ENCODE data around the gene VPS13D.
"Not testable (repeated sequence)": the region's sequence is repeated elsewhere in the genome, so short reads cannot be mapped to it uniquely, and the experiment has no call there.

VPS13D gene

DNA sequence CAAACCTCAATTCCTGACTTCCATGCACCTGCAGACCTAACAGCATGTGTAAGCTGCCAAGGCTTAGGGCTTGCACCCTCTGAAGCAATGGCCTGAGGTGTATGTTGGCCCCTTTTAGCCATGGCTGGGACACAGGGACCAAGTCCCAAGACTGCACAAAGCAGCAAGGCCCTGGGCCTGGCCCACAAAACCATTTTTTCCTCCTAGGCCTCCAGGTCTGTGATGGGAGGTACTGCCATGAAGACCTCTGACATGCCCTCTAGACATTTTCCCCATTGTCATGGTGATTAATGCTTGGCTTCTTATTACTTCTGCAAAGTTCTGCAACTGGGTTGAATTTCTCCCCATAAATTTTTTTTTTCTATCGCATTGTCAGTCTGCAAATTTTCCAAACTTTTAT, 7.1 kb upstream of the VPS13D start:
- not testable (repeated sequence) for H3K4me3 Mint-ChIP-seq; H3K27me3 Mint-ChIP-seq; H3K36me3 Mint-ChIP-seq (ENCODE audit: insufficient read depth); H3K27ac Mint-ChIP-seq (ENCODE audit: low read depth); ATAC-seq (replicated peaks; ENCODE audit: extremely low read depth, poor library complexity, severe bottlenecking); DNase-seq (ENCODE audit: low spot score in 2 of 2); H3K9me3 Mint-ChIP-seq; H3K4me1 Mint-ChIP-seq

DNA sequence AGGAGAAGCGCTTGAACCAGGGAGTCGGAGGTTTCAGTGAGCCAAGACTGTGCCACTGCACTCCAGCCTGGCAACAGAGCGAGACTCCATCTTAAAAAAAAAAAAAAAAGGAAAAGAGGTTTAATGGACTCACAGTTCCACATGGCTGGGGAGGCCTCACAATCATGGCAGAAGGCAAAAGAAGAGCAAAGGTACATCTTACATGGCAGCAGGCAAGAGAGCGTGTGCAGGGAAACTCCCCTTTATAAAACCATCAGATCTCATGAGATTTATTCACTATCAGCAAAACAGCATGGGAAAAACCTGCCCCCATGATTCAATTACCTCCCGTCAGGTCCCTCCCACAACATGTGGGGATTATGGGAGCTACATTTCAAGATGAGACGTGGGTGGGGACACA, 5.7 kb upstream of the VPS13D start:
- H3K27me3 Mint-ChIP-seq, H3K9me3 Mint-ChIP-seq, H3K4me3 Mint-ChIP-seq: not testable (repeated sequence)

DNA sequence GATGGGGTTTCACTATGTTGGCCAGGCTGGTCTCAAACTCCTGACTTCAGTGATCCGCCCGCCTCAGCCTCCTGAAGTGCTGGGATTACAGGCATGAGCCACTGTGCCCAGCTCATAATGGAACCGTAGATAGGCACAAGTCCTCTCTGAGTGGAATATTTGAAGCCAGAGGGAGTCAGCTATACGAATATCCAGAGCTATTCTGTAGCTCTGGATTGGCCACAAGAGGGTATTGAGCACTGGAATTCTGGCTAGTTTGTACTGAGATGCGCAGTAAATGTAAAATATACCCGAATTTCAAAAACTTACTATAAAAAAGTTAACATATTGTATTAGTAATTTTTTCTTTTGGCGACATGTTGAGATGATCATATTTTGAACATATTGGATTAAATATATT, 851 bp upstream of the VPS13D start:
- Mint-ChIP-seq H3K27me3 (no peaks in the 10 kb centered on the region), H3K4me1 (peaks cover 13% of the 10 kb centered on the region), H3K9me3 (no peaks in the 10 kb centered on the region), H3K4me3 (peak overlapping the region; percentile 87), H3K27ac (ENCODE audit: low read depth) (peak overlapping the region; percentile 88), H3K36me3 (ENCODE audit: insufficient read depth) (peaks cover 11% of the 10 kb centered on the region)
- ATAC-seq (replicated peaks; ENCODE audit: extremely low read depth, poor library complexity, severe bottlenecking) (no peak), DNase-seq (ENCODE audit: low spot score in 2 of 2) (no peak)

More for the DNA sequence above, 5.7 kb upstream of the VPS13D start:
- H3K4me1 Mint-ChIP-seq; DNase-seq (ENCODE audit: low spot score in 2 of 2); ATAC-seq (replicated peaks; ENCODE audit: extremely low read depth, poor library complexity, severe bottlenecking); H3K36me3 Mint-ChIP-seq (ENCODE audit: insufficient read depth); H3K27ac Mint-ChIP-seq (ENCODE audit: low read depth): not testable (repeated sequence)

DNA sequence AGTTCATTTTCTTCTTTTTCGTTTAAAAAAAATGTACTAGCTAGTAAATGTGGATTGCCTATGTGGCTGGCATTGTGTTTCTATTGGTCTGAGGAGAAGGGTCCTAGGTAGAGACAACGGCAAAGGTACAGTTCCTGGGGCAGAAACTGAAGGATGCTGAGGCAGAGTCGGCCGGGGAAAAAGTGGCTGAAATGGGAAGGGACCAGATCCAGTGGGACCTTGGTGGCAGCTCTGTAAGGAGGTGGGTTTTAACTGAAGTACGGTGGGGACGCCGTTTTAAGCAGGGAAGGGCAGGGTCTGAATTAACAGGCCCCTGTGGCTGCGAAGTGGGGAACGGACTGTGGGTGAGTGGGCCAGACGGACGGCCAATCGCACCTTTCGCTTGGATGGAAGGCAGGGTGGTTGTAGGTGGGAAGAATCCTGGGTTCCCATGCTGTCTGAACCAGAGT, 420 bp upstream of the VPS13D start:
- Mint-ChIP-seq H3K27ac (ENCODE audit: low read depth) (peak overlapping the region; percentile 88), H3K27me3 (no peaks in the 10 kb centered on the region), H3K9me3 (no peaks in the 10 kb centered on the region), H3K4me1 (peaks cover 13% of the 10 kb centered on the region), H3K36me3 (ENCODE audit: insufficient read depth) (peaks cover 11% of the 10 kb centered on the region), H3K4me3 (peak overlapping the region; percentile 87)
- ATAC-seq (replicated peaks; ENCODE audit: extremely low read depth, poor library complexity, severe bottlenecking): no peak
- DNase-seq (ENCODE audit: low spot score in 2 of 2): no peak

DNA sequence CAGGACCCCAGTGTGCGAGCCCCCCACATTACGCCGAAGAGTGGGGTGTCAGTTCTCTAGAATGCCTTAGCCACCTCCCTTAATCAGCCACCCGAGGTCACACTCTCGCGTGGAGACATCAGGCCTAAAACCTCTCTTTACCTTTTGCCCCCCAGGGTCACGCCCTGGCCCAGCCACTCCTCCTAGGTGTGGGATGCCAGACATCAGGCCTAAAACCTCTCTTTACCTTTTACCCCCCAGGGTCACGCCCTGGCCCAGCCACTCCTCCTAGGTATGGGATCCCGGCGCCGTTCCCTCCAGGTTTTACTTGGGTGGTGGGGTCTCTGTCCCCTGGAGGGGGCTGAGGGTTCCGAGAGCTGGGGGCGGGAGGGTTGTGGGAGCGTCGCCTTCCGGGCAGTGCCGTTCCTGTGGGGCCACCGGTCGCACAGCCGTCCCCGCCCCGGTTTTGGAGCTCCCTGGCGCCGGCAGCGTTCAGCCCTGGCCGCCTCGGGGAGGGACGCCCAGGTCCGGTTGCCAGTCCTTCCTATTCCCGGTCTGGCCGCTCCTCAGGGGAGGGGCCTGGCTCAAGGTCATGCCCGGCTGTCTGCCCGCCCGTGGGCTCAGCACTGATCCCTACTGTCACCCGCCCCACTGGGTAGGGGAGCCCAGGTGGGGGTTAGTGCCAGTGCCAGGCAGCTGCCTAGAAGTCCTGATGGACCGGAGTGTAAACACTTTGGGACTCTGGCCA, 882 bp downstream of the VPS13D start:
- Mint-ChIP-seq H3K36me3 (ENCODE audit: insufficient read depth) (peaks cover 21% of the 10 kb centered on the region), H3K27ac (ENCODE audit: low read depth) (peak overlapping the region; percentile 86)
- ATAC-seq (replicated peaks; ENCODE audit: extremely low read depth, poor library complexity, severe bottlenecking): peak; percentile 50

DNA sequence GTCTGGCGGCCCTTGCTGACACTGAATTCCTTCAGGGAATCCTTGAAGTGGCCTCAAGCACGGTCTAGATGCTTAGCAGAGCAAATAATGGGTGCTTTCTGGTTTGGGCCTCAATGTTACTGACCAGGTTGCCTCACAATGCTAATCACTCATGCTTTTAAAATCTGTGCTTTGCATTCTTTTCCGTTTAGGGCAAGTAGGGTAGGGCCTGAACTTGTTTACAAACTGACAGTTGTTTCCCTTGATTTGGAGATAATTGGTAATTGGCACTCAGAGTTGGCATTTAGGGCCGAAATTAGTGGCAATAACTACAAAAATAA, 1.4 kb downstream of the VPS13D start:
- H3K9me3 Mint-ChIP-seq: no peaks in the 10 kb centered on the region
- peak overlapping the region; percentile 87 for H3K4me3 Mint-ChIP-seq
- ATAC-seq (replicated peaks; ENCODE audit: extremely low read depth, poor library complexity, severe bottlenecking) (no peak), DNase-seq (ENCODE audit: low spot score in 2 of 2) (no peak)
- peaks cover 24% of the 10 kb centered on the region for H3K36me3 Mint-ChIP-seq (ENCODE audit: insufficient read depth)
- H3K4me1 Mint-ChIP-seq: peaks cover 18% of the 10 kb centered on the region
- no peaks in the 10 kb centered on the region for H3K27me3 Mint-ChIP-seq
- H3K27ac Mint-ChIP-seq (ENCODE audit: low read depth): no peak overlapping the region

More for the DNA sequence above, 882 bp downstream of the VPS13D start:
- H3K4me1 Mint-ChIP-seq: peaks cover 18% of the 10 kb centered on the region
- no peaks in the 10 kb centered on the region for H3K9me3 Mint-ChIP-seq
- no peaks in the 10 kb centered on the region for H3K27me3 Mint-ChIP-seq
- DNase-seq (ENCODE audit: low spot score in 2 of 2): no peak
- peak overlapping the region; percentile 87 for H3K4me3 Mint-ChIP-seq

DNA sequence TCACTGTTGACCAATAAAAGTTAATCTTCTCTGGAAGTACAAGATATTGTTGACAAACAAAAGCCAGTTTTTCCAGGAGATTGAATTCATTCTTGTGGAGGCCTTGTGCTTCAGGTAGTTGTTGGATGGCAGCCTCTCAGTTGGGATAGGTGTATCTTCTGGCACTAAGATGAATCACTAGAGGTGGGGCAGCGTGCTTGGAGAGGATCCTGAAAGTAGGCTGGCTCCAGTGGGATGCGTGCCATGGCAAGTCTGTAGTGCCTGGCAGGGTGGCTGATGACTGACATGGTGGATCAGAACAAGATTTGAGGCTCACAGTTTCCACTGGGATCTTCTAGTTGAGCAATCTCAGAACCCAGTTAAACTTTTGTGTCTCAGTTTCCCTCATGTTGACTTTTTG, 2.4 kb downstream of the VPS13D start:
- Mint-ChIP-seq H3K4me3 (peak overlapping the region; percentile 16), H3K4me1 (peaks cover 18% of the 10 kb centered on the region), H3K36me3 (ENCODE audit: insufficient read depth) (peaks cover 31% of the 10 kb centered on the region), H3K9me3 (no peaks in the 10 kb centered on the region), H3K27ac (ENCODE audit: low read depth) (no peak overlapping the region), H3K27me3 (no peaks in the 10 kb centered on the region)
- no peak for ATAC-seq (replicated peaks; ENCODE audit: extremely low read depth, poor library complexity, severe bottlenecking)
- DNase-seq (ENCODE audit: low spot score in 2 of 2): no peak

DNA sequence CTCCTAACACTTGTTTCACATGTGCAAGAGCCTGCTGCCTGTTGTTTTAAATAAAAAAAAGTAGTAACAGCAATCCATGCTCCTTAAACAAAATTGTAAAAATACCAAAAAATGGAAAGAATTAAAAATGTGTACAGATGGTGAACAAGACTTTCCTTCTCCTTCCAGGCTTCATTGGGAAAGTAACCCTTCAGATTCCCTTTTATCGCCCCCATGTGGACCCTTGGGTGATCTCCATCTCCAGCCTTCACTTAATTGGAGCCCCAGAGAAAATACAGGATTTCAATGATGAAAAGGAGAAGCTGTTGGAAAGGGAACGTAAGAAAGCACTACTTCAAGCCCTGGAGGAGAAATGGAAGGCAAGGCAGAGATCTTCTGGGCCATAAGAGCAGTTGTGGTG, 14.2 kb downstream of the VPS13D start:
- no peak overlapping the region for H3K4me3 Mint-ChIP-seq
- peaks cover 59% of the 10 kb centered on the region for H3K36me3 Mint-ChIP-seq (ENCODE audit: insufficient read depth)
- no peak for DNase-seq (ENCODE audit: low spot score in 2 of 2)
- H3K9me3 Mint-ChIP-seq: no peaks in the 10 kb centered on the region
- no peak overlapping the region for H3K27ac Mint-ChIP-seq (ENCODE audit: low read depth)
- peaks cover 19% of the 10 kb centered on the region for H3K4me1 Mint-ChIP-seq
- no peak for ATAC-seq (replicated peaks; ENCODE audit: extremely low read depth, poor library complexity, severe bottlenecking)
- H3K27me3 Mint-ChIP-seq: no peaks in the 10 kb centered on the region

DNA sequence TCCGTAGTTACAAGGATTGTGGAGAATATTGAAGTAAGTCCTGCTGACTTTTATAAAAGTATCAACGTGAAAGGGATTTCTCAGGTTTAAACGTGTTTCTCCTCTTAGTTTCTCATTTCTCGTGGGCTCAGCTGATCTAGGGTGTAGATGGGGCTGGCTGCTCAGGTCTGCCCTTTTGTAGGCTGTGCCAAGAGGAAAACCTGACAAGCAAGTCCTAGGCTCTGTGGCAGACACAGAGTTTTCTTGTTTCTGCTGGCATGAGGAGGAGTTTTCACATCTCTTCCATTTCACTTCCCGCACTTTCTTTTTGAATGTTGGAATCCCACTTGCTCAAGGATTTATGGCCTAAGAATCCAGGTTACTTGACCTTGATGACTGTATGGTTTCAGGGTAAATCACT, 14.8 kb downstream of the VPS13D start:
- no peak overlapping the region for H3K4me3 Mint-ChIP-seq
- peaks cover 61% of the 10 kb centered on the region for H3K36me3 Mint-ChIP-seq (ENCODE audit: insufficient read depth)
- no peaks in the 10 kb centered on the region for H3K27me3 Mint-ChIP-seq
- peaks cover 17% of the 10 kb centered on the region for H3K4me1 Mint-ChIP-seq
- ATAC-seq (replicated peaks; ENCODE audit: extremely low read depth, poor library complexity, severe bottlenecking) (no peak), DNase-seq (ENCODE audit: low spot score in 2 of 2) (no peak)
- no peaks in the 10 kb centered on the region for H3K9me3 Mint-ChIP-seq
- H3K27ac Mint-ChIP-seq (ENCODE audit: low read depth): no peak overlapping the region

DNA sequence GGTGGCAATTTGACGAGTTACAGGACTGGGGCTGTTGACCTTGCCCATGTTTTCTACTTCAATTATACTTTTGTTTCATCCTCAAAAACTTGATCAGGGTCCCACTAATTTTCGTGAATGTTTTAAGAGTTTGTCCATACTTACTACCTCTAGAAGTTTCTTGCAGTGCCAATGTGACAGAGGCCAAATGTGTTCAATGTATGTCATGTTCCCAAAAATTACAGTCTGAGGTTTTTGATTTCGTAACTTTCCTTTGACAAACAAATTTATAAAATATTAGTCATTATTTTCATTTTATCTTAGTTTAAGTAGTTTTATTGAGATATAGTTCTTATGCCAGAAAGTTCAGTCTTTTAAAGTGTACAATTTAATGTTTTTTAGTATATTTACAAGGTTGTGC, 15.3 kb downstream of the VPS13D start:
- DNase-seq (ENCODE audit: low spot score in 2 of 2) (no peak), ATAC-seq (replicated peaks; ENCODE audit: extremely low read depth, poor library complexity, severe bottlenecking) (no peak)
- peaks cover 13% of the 10 kb centered on the region for H3K4me1 Mint-ChIP-seq
- no peaks in the 10 kb centered on the region for H3K9me3 Mint-ChIP-seq
- no peak overlapping the region for H3K4me3 Mint-ChIP-seq
- H3K27ac Mint-ChIP-seq (ENCODE audit: low read depth): no peak overlapping the region
- peaks cover 63% of the 10 kb centered on the region for H3K36me3 Mint-ChIP-seq (ENCODE audit: insufficient read depth)
- no peaks in the 10 kb centered on the region for H3K27me3 Mint-ChIP-seq

DNA sequence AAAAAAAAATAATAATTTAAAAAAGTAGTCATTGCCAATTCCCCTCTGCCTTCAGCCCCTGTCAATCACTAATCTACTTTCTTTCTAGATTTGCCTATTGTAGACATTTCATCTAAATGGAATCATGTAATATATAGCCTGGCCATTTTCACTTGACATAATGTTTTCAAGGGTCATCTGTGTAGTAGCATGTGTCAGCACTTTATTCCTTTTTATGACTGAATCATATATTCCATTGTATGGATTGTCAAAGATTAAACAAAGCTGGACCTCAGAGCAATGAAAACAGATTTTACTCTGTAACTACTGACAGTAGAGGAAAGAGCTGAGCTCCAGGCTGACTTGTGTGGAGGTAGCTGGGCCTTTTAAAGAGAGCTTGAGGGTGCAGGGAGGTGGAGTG, 15.9 kb downstream of the VPS13D start:
- DNase-seq (ENCODE audit: low spot score in 2 of 2) (no peak), ATAC-seq (replicated peaks; ENCODE audit: extremely low read depth, poor library complexity, severe bottlenecking) (no peak)
- peaks cover 11% of the 10 kb centered on the region for H3K4me1 Mint-ChIP-seq
- no peak overlapping the region for H3K27ac Mint-ChIP-seq (ENCODE audit: low read depth)
- H3K4me3 Mint-ChIP-seq: no peak overlapping the region
- H3K9me3 Mint-ChIP-seq: no peaks in the 10 kb centered on the region
- H3K36me3 Mint-ChIP-seq (ENCODE audit: insufficient read depth): peaks cover 69% of the 10 kb centered on the region
- H3K27me3 Mint-ChIP-seq: no peaks in the 10 kb centered on the region

DNA sequence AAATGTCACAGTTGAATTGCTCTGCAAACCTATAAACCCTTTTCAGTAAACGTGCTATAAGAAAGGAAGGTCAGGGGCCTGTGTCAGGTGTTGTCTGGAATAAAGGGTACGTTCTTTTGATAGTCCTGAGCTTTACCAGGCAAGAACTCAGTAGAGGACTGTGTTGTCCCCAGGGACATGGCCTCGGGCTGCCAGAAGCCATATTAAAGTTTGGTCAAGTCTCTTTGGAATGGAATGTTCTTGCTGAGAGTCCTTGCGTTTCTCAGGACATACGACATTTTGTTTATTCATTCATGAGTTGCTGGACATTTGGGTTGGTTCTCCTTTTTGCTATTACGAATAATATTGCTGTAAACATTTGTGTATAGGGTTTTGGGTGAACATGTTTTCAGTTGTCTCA, 16.8 kb downstream of the VPS13D start:
- peaks cover 67% of the 10 kb centered on the region for H3K36me3 Mint-ChIP-seq (ENCODE audit: insufficient read depth)
- H3K27ac Mint-ChIP-seq (ENCODE audit: low read depth): no peak overlapping the region

DNA sequence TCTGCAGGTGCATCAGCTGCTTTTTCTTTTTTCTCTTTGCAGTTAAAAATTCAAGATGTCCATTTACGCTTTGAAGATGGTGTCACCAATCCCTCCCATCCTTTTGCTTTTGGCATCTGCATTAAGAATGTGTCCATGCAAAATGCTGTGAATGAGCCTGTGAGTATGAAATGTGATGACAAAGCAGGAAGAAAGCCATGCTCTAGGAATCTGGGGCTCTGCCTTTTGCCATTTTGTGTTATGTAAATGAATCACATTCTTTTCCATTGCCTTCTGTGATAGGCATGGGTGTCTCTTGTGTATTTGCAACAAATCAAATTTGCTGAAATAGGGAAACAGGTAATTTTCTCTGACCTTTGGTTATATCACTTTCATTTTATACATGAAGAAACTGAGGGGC, 19.4 kb downstream of the VPS13D start:
- H3K27me3 Mint-ChIP-seq: no peaks in the 10 kb centered on the region
- H3K27ac Mint-ChIP-seq (ENCODE audit: low read depth): no peak overlapping the region
- H3K9me3 Mint-ChIP-seq: no peaks in the 10 kb centered on the region
- no peak overlapping the region for H3K4me3 Mint-ChIP-seq
- DNase-seq (ENCODE audit: low spot score in 2 of 2): no peak
- no peak for ATAC-seq (replicated peaks; ENCODE audit: extremely low read depth, poor library complexity, severe bottlenecking)
- H3K4me1 Mint-ChIP-seq: peaks cover 2% of the 10 kb centered on the region
- peaks cover 62% of the 10 kb centered on the region for H3K36me3 Mint-ChIP-seq (ENCODE audit: insufficient read depth)

More for the DNA sequence above, 16.8 kb downstream of the VPS13D start:
- no peaks in the 10 kb centered on the region for H3K9me3 Mint-ChIP-seq
- ATAC-seq (replicated peaks; ENCODE audit: extremely low read depth, poor library complexity, severe bottlenecking) (no peak), DNase-seq (ENCODE audit: low spot score in 2 of 2) (no peak)
- no peak overlapping the region for H3K4me3 Mint-ChIP-seq
- peaks cover 11% of the 10 kb centered on the region for H3K4me1 Mint-ChIP-seq
- H3K27me3 Mint-ChIP-seq: no peaks in the 10 kb centered on the region
